Neural cell (in vitro differentiated cells): ENCODE results near the gene SNTG2.

Source experiments
- CTCF ChIP-seq: fragments of 450-650 bp; IDR thresholded peaks from 2 replicates; pipeline ENCODE4 v1.5.1; 2014; ENCODE audit warnings: antibody characterized with exemption, mild to moderate bottlenecking, moderate library complexity; ENCODE audit not compliant: poor library complexity, severe bottlenecking
- EP300 ChIP-seq: fragments of 450-650 bp; conservative IDR thresholded peaks from 2 replicates; pipeline ENCODE4 v1.6.1; 2014; ENCODE audit warnings: antibody characterized with exemption, mild to moderate bottlenecking, moderate library complexity; ENCODE audit not compliant: poor library complexity, severe bottlenecking
- EZH2 ChIP-seq: fragments of 200-600, 300-800 bp; shearing (Covaris generic), sonication (generic); IDR thresholded peaks from 2 replicates; pipeline ENCODE4 v1.6.1; 2014; ENCODE audit warnings: antibody characterized with exemption, low read length, borderline replicate concordance, mild to moderate bottlenecking; ENCODE audit not compliant: insufficient read depth, poor library complexity, severe bottlenecking
- REST ChIP-seq: IDR thresholded peaks from 2 replicates; pipeline ENCODE4 v1.6.1; 2012; ENCODE audit warnings: borderline replicate concordance
- SMC3 ChIP-seq: fragments of 450-650 bp; conservative IDR thresholded peaks from 2 replicates; pipeline ENCODE4 v1.6.1; 2014; ENCODE audit warnings: antibody characterized with exemption, mild to moderate bottlenecking, moderate library complexity; ENCODE audit not compliant: poor library complexity
- TAF1 ChIP-seq: IDR thresholded peaks from 2 replicates; pipeline ENCODE4 v1.6.1; 2012; ENCODE audit warnings: low read depth

- TF ChIP-seq CTCF (no peak), EZH2 (no peak), REST (no peak), SMC3 (no peak), EP300 (no peak), TAF1 (no peak)
These were observed 420.4 kb downstream of the SNTG2 start for GRCh38 chr2:1371082-1371481.
